Upper lobe of left lung (tissue), 4 donors: ENCODE data around the gene PCBP3.
"Not testable (repeated sequence)": the region's sequence is repeated elsewhere in the genome, so short reads cannot be mapped to it uniquely, and the experiment has no call there.

Source experiments
- POLR2A ChIP-seq, 4 donors: fragments of 450-650 bp; IDR thresholded peaks; one replicate each; pipeline ENCODE4 v1.5.1; 2016 to 2017; ENCODE audit warnings: antibody characterized with exemption in 4 of 4, mild to moderate bottlenecking in 2 of 4
- TF ChIP-seq, protein P1 (sequence below), 6 experiments: fragments of 450-650 bp in 4 of 6; fragments of 200-600 bp in 2 of 6; sonication (generic) in 2 of 6; IDR thresholded peaks; one replicate each; pipeline ENCODE4 v1.5.1; 2016 to 2019; ENCODE audit warnings: antibody characterized with exemption in 6 of 6

DNA sequence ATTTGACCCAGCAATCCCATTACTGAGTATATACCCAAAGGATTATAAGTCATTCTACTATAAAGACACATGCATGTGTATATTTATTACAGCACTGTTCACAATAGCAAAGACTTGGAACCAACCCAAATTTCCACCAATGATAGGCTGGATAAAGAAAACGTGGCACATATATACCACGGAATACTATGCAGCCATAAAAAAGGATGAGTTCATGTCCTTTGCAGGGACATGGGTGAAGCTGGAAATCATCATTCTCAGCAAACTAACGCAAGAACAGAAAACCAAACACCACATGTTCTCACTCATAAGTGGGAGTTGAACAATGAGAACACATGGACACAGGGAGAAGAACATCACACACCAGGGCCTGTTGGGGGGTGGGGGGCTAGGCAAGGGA is 165.1 kb downstream of the PCBP3 start:
- TF ChIP-seq, protein P1, sequence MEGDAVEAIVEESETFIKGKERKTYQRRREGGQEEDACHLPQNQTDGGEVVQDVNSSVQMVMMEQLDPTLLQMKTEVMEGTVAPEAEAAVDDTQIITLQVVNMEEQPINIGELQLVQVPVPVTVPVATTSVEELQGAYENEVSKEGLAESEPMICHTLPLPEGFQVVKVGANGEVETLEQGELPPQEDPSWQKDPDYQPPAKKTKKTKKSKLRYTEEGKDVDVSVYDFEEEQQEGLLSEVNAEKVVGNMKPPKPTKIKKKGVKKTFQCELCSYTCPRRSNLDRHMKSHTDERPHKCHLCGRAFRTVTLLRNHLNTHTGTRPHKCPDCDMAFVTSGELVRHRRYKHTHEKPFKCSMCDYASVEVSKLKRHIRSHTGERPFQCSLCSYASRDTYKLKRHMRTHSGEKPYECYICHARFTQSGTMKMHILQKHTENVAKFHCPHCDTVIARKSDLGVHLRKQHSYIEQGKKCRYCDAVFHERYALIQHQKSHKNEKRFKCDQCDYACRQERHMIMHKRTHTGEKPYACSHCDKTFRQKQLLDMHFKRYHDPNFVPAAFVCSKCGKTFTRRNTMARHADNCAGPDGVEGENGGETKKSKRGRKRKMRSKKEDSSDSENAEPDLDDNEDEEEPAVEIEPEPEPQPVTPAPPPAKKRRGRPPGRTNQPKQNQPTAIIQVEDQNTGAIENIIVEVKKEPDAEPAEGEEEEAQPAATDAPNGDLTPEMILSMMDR (IDR thresholded peaks at IDR 0.05), result not testable (repeated sequence)
- TF ChIP-seq POLR2A (IDR thresholded peaks at IDR 0.05), result not testable (repeated sequence)
